Liver (tissue), 9 donors: ENCODE results near the gene TMCO4. TPM values are rescaled to one million over a fixed set of nuclear protein-coding genes. Genes with fewer than 3 reads are reported as not detected.

Source experiments
- DNase-seq: peaks from one replicate; pipeline ENCODE4 v3.0.0-alpha.2; 2017; ENCODE audit warnings: low spot score
- H3K27ac ChIP-seq, 2 donors: one replicate each; pipeline ENCODE4 v1.7.0; 2013; ENCODE audit warnings: inconsistent platforms in 2 of 2, low read length in 2 of 2, control low read depth in 1 of 2, low read depth in 1 of 2, mild to moderate bottlenecking in 1 of 2
- H3K27me3 ChIP-seq, 4 donors: one replicate each; pipeline versions ENCODE4 v1.6.1 to v1.7.0; 2013; ENCODE audit warnings: low read length in 3 of 4, inconsistent platforms in 1 of 4, mild to moderate bottlenecking in 1 of 4, moderate library complexity in 1 of 4; ENCODE audit not compliant: control insufficient read depth in 4 of 4, insufficient read depth in 4 of 4
- H3K36me3 ChIP-seq, 4 donors: one replicate each; pipeline versions ENCODE4 v1.6.1 to v1.7.0; 2013; ENCODE audit warnings: low read length in 3 of 4, mild to moderate bottlenecking in 3 of 4, low read depth in 1 of 4, moderate library complexity in 1 of 4; ENCODE audit not compliant: control insufficient read depth in 4 of 4, insufficient read depth in 3 of 4
- H3K4me1 ChIP-seq, 4 donors: one replicate each; pipeline versions ENCODE4 v1.6.1 to v1.7.0; 2013; ENCODE audit warnings: low read length in 3 of 4, mild to moderate bottlenecking in 3 of 4, moderate library complexity in 1 of 4; ENCODE audit not compliant: control insufficient read depth in 4 of 4, insufficient read depth in 4 of 4
- H3K4me3 ChIP-seq, 3 donors: one replicate each; pipeline versions ENCODE4 v1.6.1 to v1.7.0; 2013; ENCODE audit warnings: low read length in 3 of 3, control low read depth in 1 of 3, low read depth in 1 of 3, mild to moderate bottlenecking in 1 of 3
- H3K9ac ChIP-seq, 2 donors: one replicate each; pipeline ENCODE4 v1.7.0; 2013; ENCODE audit warnings: low read length in 2 of 2, mild to moderate bottlenecking in 2 of 2, moderate library complexity in 2 of 2, control low read depth in 1 of 2, low read depth in 1 of 2
- H3K9me3 ChIP-seq, 4 donors: one replicate each; pipeline versions ENCODE4 v1.6.1 to v1.7.0; 2013; ENCODE audit warnings: low read length in 3 of 4; ENCODE audit not compliant: control insufficient read depth in 4 of 4
- EGR1 ChIP-seq, 2 donors: IDR thresholded peaks; 2 replicates each; pipeline ENCODE4 v1.6.1; 2016 to 2018; ENCODE audit warnings: antibody characterized with exemption in 2 of 2, low read depth in 2 of 2
- FOXA1 ChIP-seq: IDR thresholded peaks from 2 replicates; pipeline ENCODE4 v1.6.1; 2016; ENCODE audit warnings: antibody characterized with exemption
- FOXA2 ChIP-seq: IDR thresholded peaks from 2 replicates; pipeline ENCODE4 v1.6.1; 2016; ENCODE audit warnings: antibody characterized with exemption
- GABPA ChIP-seq, 2 donors: IDR thresholded peaks in 1 of 2; conservative IDR thresholded peaks in 1 of 2; 2 replicates each; pipeline ENCODE4 v1.6.1; 2016; ENCODE audit warnings: antibody characterized with exemption in 2 of 2, mild to moderate bottlenecking in 1 of 2, moderate library complexity in 1 of 2
- HNF4A ChIP-seq, 2 donors: conservative IDR thresholded peaks; 2 replicates each; pipeline ENCODE4 v1.6.1; 2016; ENCODE audit warnings: antibody characterized with exemption in 2 of 2, mild to moderate bottlenecking in 2 of 2
- HNF4G ChIP-seq: IDR thresholded peaks from 2 replicates; pipeline ENCODE4 v1.6.1; 2016; ENCODE audit warnings: antibody characterized with exemption
- JUND ChIP-seq, 2 donors: IDR thresholded peaks; 2 replicates each; pipeline ENCODE4 v1.6.1; 2016; ENCODE audit warnings: antibody characterized with exemption in 2 of 2
- RAD21 ChIP-seq, 2 donors: IDR thresholded peaks; 2 replicates each; pipeline ENCODE4 v1.6.1; 2016; ENCODE audit warnings: antibody characterized with exemption in 2 of 2, mild to moderate bottlenecking in 2 of 2
- RXRA ChIP-seq, 2 donors: IDR thresholded peaks; 2 replicates each; pipeline ENCODE4 v1.6.1; 2017 to 2018; ENCODE audit warnings: antibody characterized with exemption in 2 of 2, mild to moderate bottlenecking in 1 of 2
- SP1 ChIP-seq: IDR thresholded peaks from 2 replicates; pipeline ENCODE4 v1.6.1; 2018; ENCODE audit warnings: antibody characterized with exemption, mild to moderate bottlenecking
- TAF1 ChIP-seq: conservative IDR thresholded peaks from 2 replicates; pipeline ENCODE4 v1.6.1; 2016; ENCODE audit warnings: antibody characterized with exemption, mild to moderate bottlenecking
- YY1 ChIP-seq: IDR thresholded peaks from 2 replicates; pipeline ENCODE4 v1.6.1; 2016; ENCODE audit warnings: antibody characterized with exemption, mild to moderate bottlenecking
- WGBS: extraction: QIAGEN DNeasy Blood & Tissue Kit; methylation state at CpG from one replicate; pipeline ENCODE4 v1.1.7; 2013; 5-methylcytosine and 5-hydroxymethylcytosine counted together
- polyA plus RNA-seq, 2 donors: library from polyadenylated mRNA; stranded (reverse) in 1 of 2; unstranded in 1 of 2; fragments of 200-250 nt in 1 of 2; fragments of >200 nt in 1 of 2; fragmentation: Nextera tagmentation in 1 of 2; extraction: Ambion mirVana in 1 of 2; gene quantifications; one replicate each; pipeline versions ENCODE4 v1.2.1 to v1.2.3, GENCODE V29; 2013 to 2015
- total RNA-seq, 2 donors: library from RNA; depleted of rRNA; stranded (reverse); fragments of >200 nt; gene quantifications; one replicate each; pipeline ENCODE4 v1.2.3, GENCODE V29; 2014
- TF ChIP-seq, protein P1 (sequence below): IDR thresholded peaks from 2 replicates; pipeline ENCODE4 v1.6.1; 2016; ENCODE audit warnings: antibody characterized with exemption
- TF ChIP-seq, protein P2 (sequence below): fragments of 150-350 bp; IDR thresholded peaks from 2 replicates; pipeline ENCODE4 v1.5.1; 2017; ENCODE audit warnings: improper control_type of control experiment, low read depth, low read length; ENCODE audit not compliant: missing input control
- TF ChIP-seq, protein P3 (sequence below): IDR thresholded peaks from 2 replicates; pipeline ENCODE4 v1.6.1; 2016; ENCODE audit warnings: antibody characterized with exemption, mild to moderate bottlenecking
- TF ChIP-seq, protein P4 (sequence below): IDR thresholded peaks from 2 replicates; pipeline ENCODE4 v1.6.1; 2016; ENCODE audit warnings: antibody characterized with exemption
- TF ChIP-seq, protein P5 (sequence below): IDR thresholded peaks from 2 replicates; pipeline ENCODE4 v1.6.1; 2016; ENCODE audit warnings: antibody characterized with exemption
- donor health status: healthy.
- donor health status: healthy.
- donor health status: healthy.
- donor health status: healthy.
- donor health status: healthy.

The TMCO4 gene
- total and polyA plus RNA-seq, 4 donors, result 4.0 to 9.5 (median 6.0) TPM

DNA sequence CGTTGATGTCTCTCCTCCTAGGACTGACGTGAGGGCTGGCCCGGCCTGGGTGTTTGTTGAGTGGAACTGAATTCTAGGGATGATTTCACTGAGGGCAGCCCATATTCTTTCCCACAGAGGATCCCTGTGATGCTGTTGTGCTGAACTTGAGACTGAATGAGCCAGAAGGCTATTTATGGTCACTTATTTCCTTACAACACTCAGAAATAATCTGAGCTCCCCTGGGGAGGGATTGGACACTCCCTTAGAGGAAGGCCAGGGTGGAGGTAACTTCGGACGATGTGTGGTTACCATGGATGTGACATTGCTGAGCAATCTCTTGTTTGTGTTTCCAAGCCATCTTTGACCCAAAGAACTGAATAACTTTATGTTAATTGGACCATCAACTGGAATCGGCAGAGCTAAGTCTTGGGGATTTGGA is 5.1 kb upstream of the TMCO4 start:
- no peak for TF ChIP-seq HNF4G
- no peak for TF ChIP-seq YY1
- TF ChIP-seq FOXA2, result no peak
- TF ChIP-seq TAF1, result no peak
- no peak for TF ChIP-seq FOXA1
- no peak for TF ChIP-seq RXRA (IDR thresholded peaks at IDR 0.05)
- no peak for TF ChIP-seq EGR1 (IDR thresholded peaks at IDR 0.05; ENCODE audit: low read depth in 2 of 2)
- TF ChIP-seq, protein P1, sequence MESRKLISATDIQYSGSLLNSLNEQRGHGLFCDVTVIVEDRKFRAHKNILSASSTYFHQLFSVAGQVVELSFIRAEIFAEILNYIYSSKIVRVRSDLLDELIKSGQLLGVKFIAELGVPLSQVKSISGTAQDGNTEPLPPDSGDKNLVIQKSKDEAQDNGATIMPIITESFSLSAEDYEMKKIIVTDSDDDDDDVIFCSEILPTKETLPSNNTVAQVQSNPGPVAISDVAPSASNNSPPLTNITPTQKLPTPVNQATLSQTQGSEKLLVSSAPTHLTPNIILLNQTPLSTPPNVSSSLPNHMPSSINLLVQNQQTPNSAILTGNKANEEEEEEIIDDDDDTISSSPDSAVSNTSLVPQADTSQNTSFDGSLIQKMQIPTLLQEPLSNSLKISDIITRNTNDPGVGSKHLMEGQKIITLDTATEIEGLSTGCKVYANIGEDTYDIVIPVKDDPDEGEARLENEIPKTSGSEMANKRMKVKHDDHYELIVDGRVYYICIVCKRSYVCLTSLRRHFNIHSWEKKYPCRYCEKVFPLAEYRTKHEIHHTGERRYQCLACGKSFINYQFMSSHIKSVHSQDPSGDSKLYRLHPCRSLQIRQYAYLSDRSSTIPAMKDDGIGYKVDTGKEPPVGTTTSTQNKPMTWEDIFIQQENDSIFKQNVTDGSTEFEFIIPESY, result no peak
- no peak for TF ChIP-seq HNF4A (conservative IDR thresholded peaks at IDR 0.05)
- no peak for TF ChIP-seq SP1
- TF ChIP-seq, protein P2, sequence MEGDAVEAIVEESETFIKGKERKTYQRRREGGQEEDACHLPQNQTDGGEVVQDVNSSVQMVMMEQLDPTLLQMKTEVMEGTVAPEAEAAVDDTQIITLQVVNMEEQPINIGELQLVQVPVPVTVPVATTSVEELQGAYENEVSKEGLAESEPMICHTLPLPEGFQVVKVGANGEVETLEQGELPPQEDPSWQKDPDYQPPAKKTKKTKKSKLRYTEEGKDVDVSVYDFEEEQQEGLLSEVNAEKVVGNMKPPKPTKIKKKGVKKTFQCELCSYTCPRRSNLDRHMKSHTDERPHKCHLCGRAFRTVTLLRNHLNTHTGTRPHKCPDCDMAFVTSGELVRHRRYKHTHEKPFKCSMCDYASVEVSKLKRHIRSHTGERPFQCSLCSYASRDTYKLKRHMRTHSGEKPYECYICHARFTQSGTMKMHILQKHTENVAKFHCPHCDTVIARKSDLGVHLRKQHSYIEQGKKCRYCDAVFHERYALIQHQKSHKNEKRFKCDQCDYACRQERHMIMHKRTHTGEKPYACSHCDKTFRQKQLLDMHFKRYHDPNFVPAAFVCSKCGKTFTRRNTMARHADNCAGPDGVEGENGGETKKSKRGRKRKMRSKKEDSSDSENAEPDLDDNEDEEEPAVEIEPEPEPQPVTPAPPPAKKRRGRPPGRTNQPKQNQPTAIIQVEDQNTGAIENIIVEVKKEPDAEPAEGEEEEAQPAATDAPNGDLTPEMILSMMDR, result no peak
- TF ChIP-seq, protein P3, sequence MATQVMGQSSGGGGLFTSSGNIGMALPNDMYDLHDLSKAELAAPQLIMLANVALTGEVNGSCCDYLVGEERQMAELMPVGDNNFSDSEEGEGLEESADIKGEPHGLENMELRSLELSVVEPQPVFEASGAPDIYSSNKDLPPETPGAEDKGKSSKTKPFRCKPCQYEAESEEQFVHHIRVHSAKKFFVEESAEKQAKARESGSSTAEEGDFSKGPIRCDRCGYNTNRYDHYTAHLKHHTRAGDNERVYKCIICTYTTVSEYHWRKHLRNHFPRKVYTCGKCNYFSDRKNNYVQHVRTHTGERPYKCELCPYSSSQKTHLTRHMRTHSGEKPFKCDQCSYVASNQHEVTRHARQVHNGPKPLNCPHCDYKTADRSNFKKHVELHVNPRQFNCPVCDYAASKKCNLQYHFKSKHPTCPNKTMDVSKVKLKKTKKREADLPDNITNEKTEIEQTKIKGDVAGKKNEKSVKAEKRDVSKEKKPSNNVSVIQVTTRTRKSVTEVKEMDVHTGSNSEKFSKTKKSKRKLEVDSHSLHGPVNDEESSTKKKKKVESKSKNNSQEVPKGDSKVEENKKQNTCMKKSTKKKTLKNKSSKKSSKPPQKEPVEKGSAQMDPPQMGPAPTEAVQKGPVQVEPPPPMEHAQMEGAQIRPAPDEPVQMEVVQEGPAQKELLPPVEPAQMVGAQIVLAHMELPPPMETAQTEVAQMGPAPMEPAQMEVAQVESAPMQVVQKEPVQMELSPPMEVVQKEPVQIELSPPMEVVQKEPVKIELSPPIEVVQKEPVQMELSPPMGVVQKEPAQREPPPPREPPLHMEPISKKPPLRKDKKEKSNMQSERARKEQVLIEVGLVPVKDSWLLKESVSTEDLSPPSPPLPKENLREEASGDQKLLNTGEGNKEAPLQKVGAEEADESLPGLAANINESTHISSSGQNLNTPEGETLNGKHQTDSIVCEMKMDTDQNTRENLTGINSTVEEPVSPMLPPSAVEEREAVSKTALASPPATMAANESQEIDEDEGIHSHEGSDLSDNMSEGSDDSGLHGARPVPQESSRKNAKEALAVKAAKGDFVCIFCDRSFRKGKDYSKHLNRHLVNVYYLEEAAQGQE, result no peak
- TF ChIP-seq JUND (IDR thresholded peaks at IDR 0.05), result no peak
- no peak for TF ChIP-seq RAD21 (IDR thresholded peaks at IDR 0.05)
- TF ChIP-seq, protein P4, sequence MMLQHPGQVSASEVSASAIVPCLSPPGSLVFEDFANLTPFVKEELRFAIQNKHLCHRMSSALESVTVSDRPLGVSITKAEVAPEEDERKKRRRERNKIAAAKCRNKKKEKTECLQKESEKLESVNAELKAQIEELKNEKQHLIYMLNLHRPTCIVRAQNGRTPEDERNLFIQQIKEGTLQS, result no peak
- TF ChIP-seq, protein P5, sequence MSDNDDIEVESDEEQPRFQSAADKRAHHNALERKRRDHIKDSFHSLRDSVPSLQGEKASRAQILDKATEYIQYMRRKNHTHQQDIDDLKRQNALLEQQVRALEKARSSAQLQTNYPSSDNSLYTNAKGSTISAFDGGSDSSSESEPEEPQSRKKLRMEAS, result no peak
- TF ChIP-seq GABPA (IDR thresholded peaks at IDR 0.05 in 1 of 2, conservative IDR thresholded peaks at IDR 0.05 in 1 of 2), result no peak
- no peaks in the 10 kb centered on the region for H3K9me3 ChIP-seq
- no peaks in the 10 kb centered on the region for H3K27me3 ChIP-seq
- no peak overlapping the region for H3K27ac ChIP-seq
- no peak overlapping the region for H3K4me3 ChIP-seq
- H3K36me3 ChIP-seq, result no peaks in the 10 kb centered on the region
- H3K9ac ChIP-seq, result no peak overlapping the region
- no peak for DNase-seq
- peaks cover 0 to 8% (median 1%) of the 10 kb centered on the region in 4 donors for H3K4me1 ChIP-seq
- WGBS, result 78% methylated on average over 6 of the region's 6 CpGs

DNA sequence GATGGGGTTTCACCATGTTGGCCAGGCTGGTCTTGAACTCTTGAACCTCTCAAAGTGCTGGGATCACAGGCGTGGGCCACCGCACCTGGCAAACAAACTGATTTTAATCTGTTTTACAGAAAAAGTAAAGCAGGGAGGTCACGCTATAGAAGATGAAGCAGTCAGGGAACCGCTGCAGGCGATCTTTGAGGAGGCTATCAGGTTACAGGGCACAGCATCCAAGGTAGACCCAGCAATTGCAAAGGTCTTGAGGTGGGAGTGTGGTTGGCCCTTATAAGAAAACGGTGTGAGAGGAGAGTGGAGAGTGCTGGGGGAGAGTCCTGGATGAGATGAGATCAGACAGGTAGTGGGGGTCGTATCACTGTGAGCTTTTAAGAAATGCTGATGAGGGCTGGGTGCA is 2.6 kb upstream of the TMCO4 start:
- Histone ChIP-seq H3K36me3 (no peaks in the 10 kb centered on the region), H3K9ac (no peak overlapping the region), H3K4me3 (no peak overlapping the region), H3K27ac (no peak overlapping the region), H3K9me3 (no peaks in the 10 kb centered on the region), H3K4me1 (peaks cover 0 to 18% (median 9%) of the 10 kb centered on the region in 4 donors), H3K27me3 (no peaks in the 10 kb centered on the region)
- TF ChIP-seq RAD21 (IDR thresholded peaks at IDR 0.05) (no peak), HNF4A (conservative IDR thresholded peaks at IDR 0.05) (no peak), JUND (IDR thresholded peaks at IDR 0.05) (no peak), HNF4G (no peak), YY1 (no peak), SP1 (no peak), RXRA (IDR thresholded peaks at IDR 0.05) (no peak), FOXA1 (no peak)
- TF ChIP-seq, protein P5, result no peak
- TF ChIP-seq, protein P2, result no peak
- WGBS, result 82% methylated on average over 7 of the region's 7 CpGs
- DNase-seq, result no peak
